Measurements from ENCODE around the gene PANK3. TPM values are rescaled to one million over a fixed set of nuclear protein-coding genes. Genes with fewer than 3 reads are reported as not detected.

Gene PANK3
- total RNA-seq (2014; rRNA removed; shearing (Covaris generic)), result 30.9 and 31.4 TPM in 2 replicates
- 20.5 and 28.2 TPM in 2 replicates for polyA plus RNA-seq (2015; cell fraction: cytosol; rRNA removed)
- 34.4 and 34.5 TPM in 2 replicates for polyA plus RNA-seq (2015; cell fraction: nucleus; rRNA removed)

GRCh38 chr5:168578538-168579487, at the start of gene PANK3:
Gene PANK3, minus strand, starts transcription at chr5:168579368. Its CDS starts 85 bp downstream, at chr5:168579283.
- DNase-seq (ENCODE audit: low read depth), result no peak

- DNase-seq (ENCODE audit: low read depth), result no peak
Observed at GRCh38 chr5:168624850-168625364, 45.7 kb upstream of the PANK3 start.

- no peak for DNase-seq (ENCODE audit: low read depth)
Observed at GRCh38 chr5:168620807-168621206, 41.6 kb upstream of the PANK3 start.

GRCh38 chr5:168614661-168615060, 35.5 kb upstream of the PANK3 start:
- no peak for DNase-seq (ENCODE audit: low read depth)

GRCh38 chr5:168613996-168614395, 34.8 kb upstream of the PANK3 start:
- no peak for DNase-seq (ENCODE audit: low read depth)

GRCh38 chr5:168613396-168613795, 34.2 kb upstream of the PANK3 start:
- DNase-seq (ENCODE audit: low read depth), result no peak

GRCh38 chr5:168612996-168613395, 33.8 kb upstream of the PANK3 start:
- no peak for DNase-seq (ENCODE audit: low read depth)

- no peak for DNase-seq (ENCODE audit: low read depth)
Observed at GRCh38 chr5:168612123-168612522, 33.0 kb upstream of the PANK3 start.

- DNase-seq (ENCODE audit: low read depth), result no peak
Observed at GRCh38 chr5:168611165-168611564, 32.0 kb upstream of the PANK3 start.

GRCh38 chr5:168609806-168610482, 30.8 kb upstream of the PANK3 start:
- no peak for DNase-seq (ENCODE audit: low read depth)

GRCh38 chr5:168608821-168609220, 29.7 kb upstream of the PANK3 start:
- no peak for DNase-seq (ENCODE audit: low read depth)

GRCh38 chr5:168608386-168608785, 29.2 kb upstream of the PANK3 start:
- DNase-seq (ENCODE audit: low read depth), result no peak

- no peak for DNase-seq (ENCODE audit: low read depth)
Observed at GRCh38 chr5:168607946-168608345, 28.8 kb upstream of the PANK3 start.

- DNase-seq (ENCODE audit: low read depth), result no peak
Observed at GRCh38 chr5:168606562-168606961, 27.4 kb upstream of the PANK3 start.

- DNase-seq (ENCODE audit: low read depth), result no peak
Observed at GRCh38 chr5:168604436-168604835, 25.3 kb upstream of the PANK3 start.

- DNase-seq (ENCODE audit: low read depth), result peak; percentile 46
Observed at GRCh38 chr5:168603746-168604145, 24.6 kb upstream of the PANK3 start.

- no peak for DNase-seq (ENCODE audit: low read depth)
Observed at GRCh38 chr5:168602517-168602916, 23.3 kb upstream of the PANK3 start.

GRCh38 chr5:168601972-168602371, 22.8 kb upstream of the PANK3 start:
- no peak for DNase-seq (ENCODE audit: low read depth)

GRCh38 chr5:168600409-168600808, 21.2 kb upstream of the PANK3 start:
- no peak for DNase-seq (ENCODE audit: low read depth)

GRCh38 chr5:168599826-168600225, 20.7 kb upstream of the PANK3 start:
- no peak for DNase-seq (ENCODE audit: low read depth)

- no peak for DNase-seq (ENCODE audit: low read depth)
Observed at GRCh38 chr5:168598639-168599038, 19.5 kb upstream of the PANK3 start.

- no peak for DNase-seq (ENCODE audit: low read depth)
Observed at GRCh38 chr5:168596927-168597326, 17.8 kb upstream of the PANK3 start.
